Nephron (organoid): Measurements from ENCODE around the gene CRABP2.

Source experiments
- H3K27ac Mint-ChIP-seq, 3 experiments: 2 replicates each; pipeline ENCODE4 v1.8.0; 2020; ENCODE audit warnings: mixed read lengths in 3 of 3, mild to moderate bottlenecking in 2 of 3, moderate library complexity in 1 of 3
- H3K27me3 Mint-ChIP-seq: 2 replicates; pipeline ENCODE4 v1.8.0; 2021; ENCODE audit warnings: low read depth, mild to moderate bottlenecking, moderate library complexity, mixed read lengths
- H3K36me3 Mint-ChIP-seq: 2 replicates; pipeline ENCODE4 v1.8.0; 2020; ENCODE audit warnings: low read depth, mixed read lengths
- H3K4me1 Mint-ChIP-seq: 2 replicates; pipeline ENCODE4 v1.8.0; 2020; ENCODE audit warnings: mixed read lengths
- H3K4me3 Mint-ChIP-seq, 3 experiments: 2 replicates each; pipeline ENCODE4 v1.8.0; 2020; ENCODE audit warnings: mild to moderate bottlenecking in 3 of 3, mixed read lengths in 3 of 3, moderate library complexity in 2 of 3
- H3K9me3 Mint-ChIP-seq: 2 replicates; pipeline ENCODE4 v1.8.0; 2020; ENCODE audit warnings: mixed read lengths
- TF ChIP-seq, protein P1 (sequence below), 3 experiments: fragments of 200-600 bp; sonication (generic); IDR thresholded peaks; one replicate each; pipeline ENCODE4 v1.5.0; 2021; ENCODE audit warnings: antibody characterized with exemption in 3 of 3; ENCODE audit not compliant: unreplicated experiment in 3 of 3

CRABP2 gene

GRCh38 chr1:156700736-156701531 is 4.4 kb downstream of the CRABP2 start:
- H3K27ac Mint-ChIP-seq: peak overlapping the region; percentile 11 to 48 (median 36)
- H3K4me3 Mint-ChIP-seq: peak overlapping the region; percentile 4 to 86 (median 40)
- peaks cover 52% of the 10 kb centered on the region for H3K36me3 Mint-ChIP-seq
- H3K27me3 Mint-ChIP-seq: no peaks in the 10 kb centered on the region
- TF ChIP-seq, protein P1, sequence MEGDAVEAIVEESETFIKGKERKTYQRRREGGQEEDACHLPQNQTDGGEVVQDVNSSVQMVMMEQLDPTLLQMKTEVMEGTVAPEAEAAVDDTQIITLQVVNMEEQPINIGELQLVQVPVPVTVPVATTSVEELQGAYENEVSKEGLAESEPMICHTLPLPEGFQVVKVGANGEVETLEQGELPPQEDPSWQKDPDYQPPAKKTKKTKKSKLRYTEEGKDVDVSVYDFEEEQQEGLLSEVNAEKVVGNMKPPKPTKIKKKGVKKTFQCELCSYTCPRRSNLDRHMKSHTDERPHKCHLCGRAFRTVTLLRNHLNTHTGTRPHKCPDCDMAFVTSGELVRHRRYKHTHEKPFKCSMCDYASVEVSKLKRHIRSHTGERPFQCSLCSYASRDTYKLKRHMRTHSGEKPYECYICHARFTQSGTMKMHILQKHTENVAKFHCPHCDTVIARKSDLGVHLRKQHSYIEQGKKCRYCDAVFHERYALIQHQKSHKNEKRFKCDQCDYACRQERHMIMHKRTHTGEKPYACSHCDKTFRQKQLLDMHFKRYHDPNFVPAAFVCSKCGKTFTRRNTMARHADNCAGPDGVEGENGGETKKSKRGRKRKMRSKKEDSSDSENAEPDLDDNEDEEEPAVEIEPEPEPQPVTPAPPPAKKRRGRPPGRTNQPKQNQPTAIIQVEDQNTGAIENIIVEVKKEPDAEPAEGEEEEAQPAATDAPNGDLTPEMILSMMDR (IDR thresholded peaks at IDR 0.05; ENCODE audit: unreplicated experiment in 3 of 3): no peak
- no peaks in the 10 kb centered on the region for H3K9me3 Mint-ChIP-seq
- peaks cover 50% of the 10 kb centered on the region for H3K4me1 Mint-ChIP-seq

DNA sequence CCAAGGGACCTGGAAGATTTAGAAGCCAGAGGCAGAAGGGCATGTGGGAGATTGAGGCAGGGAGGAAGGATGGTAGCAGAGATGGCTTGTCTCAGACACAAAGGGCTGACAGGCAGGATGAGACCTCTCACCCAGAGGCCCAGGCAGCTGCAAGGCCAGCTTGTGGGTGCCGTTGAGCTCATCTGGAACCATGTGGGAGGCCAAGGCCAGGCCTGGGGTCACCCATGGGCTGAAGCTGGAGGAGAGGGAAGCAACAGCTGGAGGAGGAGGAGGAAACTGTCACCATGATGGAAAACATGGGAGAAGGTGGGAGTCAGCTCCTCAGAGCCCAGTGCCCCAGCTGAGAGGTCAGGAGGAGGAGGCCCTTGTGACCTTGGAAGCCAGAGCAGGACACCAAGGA is 6.4 kb downstream of the CRABP2 start:
- TF ChIP-seq, protein P1 (IDR thresholded peaks at IDR 0.05; ENCODE audit: unreplicated experiment in 3 of 3): no peak
- no peaks in the 10 kb centered on the region for H3K9me3 Mint-ChIP-seq
- H3K4me1 Mint-ChIP-seq: peaks cover 50% of the 10 kb centered on the region
- H3K4me3 Mint-ChIP-seq: peak overlapping the region in 2 of 3 experiments; percentile 37 to 44
- peaks cover 52% of the 10 kb centered on the region for H3K36me3 Mint-ChIP-seq
- no peaks in the 10 kb centered on the region for H3K27me3 Mint-ChIP-seq
- H3K27ac Mint-ChIP-seq: peak overlapping the region in 2 of 3 experiments; percentile 61 to 81

- TF ChIP-seq, protein P1 (IDR thresholded peaks at IDR 0.05; ENCODE audit: unreplicated experiment in 3 of 3): no peak
- no peaks in the 10 kb centered on the region for H3K9me3 Mint-ChIP-seq
Observed at GRCh38 chr1:156697481-156697880, 7.9 kb downstream of the CRABP2 start.

DNA sequence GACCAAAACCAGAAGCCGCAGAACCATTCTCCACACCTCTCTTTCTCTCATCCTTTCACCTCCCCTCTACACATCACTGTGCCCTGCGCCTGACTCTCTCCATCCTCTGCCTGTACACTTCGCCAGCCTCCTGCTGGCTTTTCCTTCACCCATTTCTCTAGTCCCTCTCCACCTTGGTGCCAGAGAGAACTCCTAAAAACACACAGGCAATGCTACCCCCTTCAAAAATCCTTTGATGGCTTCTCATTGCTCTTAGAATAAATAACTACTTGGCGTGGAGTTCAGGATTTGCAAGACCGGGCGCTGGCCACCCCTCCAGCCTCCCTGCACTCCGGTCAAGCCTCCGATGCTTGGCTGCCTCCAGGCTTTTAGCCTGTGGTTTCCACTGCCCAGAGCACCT is 8.6 kb downstream of the CRABP2 start:
- Mint-ChIP-seq H3K4me3 (peak overlapping the region in 2 of 3 experiments; percentile 38 to 40), H3K27ac (peak overlapping the region; percentile 79 to 91 (median 80)), H3K36me3 (peaks cover 47% of the 10 kb centered on the region), H3K9me3 (no peaks in the 10 kb centered on the region), H3K27me3 (no peaks in the 10 kb centered on the region), H3K4me1 (peaks cover 60% of the 10 kb centered on the region)
- TF ChIP-seq, protein P1 (IDR thresholded peaks at IDR 0.05; ENCODE audit: unreplicated experiment in 3 of 3): no peak

More at GRCh38 chr1:156697481-156697880, 7.9 kb downstream of the CRABP2 start:
- H3K36me3 Mint-ChIP-seq: peaks cover 47% of the 10 kb centered on the region
- H3K4me3 Mint-ChIP-seq: peak overlapping the region in 1 of 3 experiments; percentile 22
- H3K27me3 Mint-ChIP-seq: no peaks in the 10 kb centered on the region
- H3K4me1 Mint-ChIP-seq: peaks cover 53% of the 10 kb centered on the region
- H3K27ac Mint-ChIP-seq: peak overlapping the region; percentile 41 to 91 (median 79)

DNA sequence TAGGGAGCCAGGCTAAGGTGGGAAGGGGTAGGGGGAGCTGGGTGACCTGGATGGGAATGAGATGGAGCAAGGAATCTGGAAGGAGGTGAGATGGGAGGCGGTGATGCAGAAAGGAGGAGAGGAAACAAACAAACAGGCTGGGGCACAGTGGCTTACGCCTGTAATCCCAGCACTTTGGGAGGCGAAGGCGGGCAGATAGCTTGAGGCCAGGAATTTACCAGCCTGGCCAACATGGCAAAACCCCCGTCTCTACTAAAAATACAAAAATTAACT is 10.8 kb downstream of the CRABP2 start:
- H3K4me3 Mint-ChIP-seq: peak overlapping the region in 1 of 3 experiments; percentile 40
- TF ChIP-seq, protein P1 (IDR thresholded peaks at IDR 0.05; ENCODE audit: unreplicated experiment in 3 of 3): no peak
- peak overlapping the region; percentile 85 to 95 (median 86) for H3K27ac Mint-ChIP-seq
- no peaks in the 10 kb centered on the region for H3K9me3 Mint-ChIP-seq
- no peaks in the 10 kb centered on the region for H3K27me3 Mint-ChIP-seq
- peaks cover 31% of the 10 kb centered on the region for H3K36me3 Mint-ChIP-seq
- peaks cover 69% of the 10 kb centered on the region for H3K4me1 Mint-ChIP-seq
